HTERT RPE-1 (cell line): Measurements from ENCODE around the gene HEMK1.

Experiments used
- in situ Hi-C: fragments of 300-500 bp; cut with MboI; formaldehyde crosslinking; loops from 4 replicates; pipeline ENCODE4 v1.14.3; 2020; ENCODE audit warnings: low sequenced_read_pairs

Gene HEMK1

GRCh38 chr3:50612234-50612882 lies 43.0 kb downstream of the HEMK1 start:
- in situ Hi-C loops: no loop called here

GRCh38 chr3:50612970-50613846 lies 43.9 kb downstream of the HEMK1 start:
- in situ Hi-C loops: no loop called here

DNA sequence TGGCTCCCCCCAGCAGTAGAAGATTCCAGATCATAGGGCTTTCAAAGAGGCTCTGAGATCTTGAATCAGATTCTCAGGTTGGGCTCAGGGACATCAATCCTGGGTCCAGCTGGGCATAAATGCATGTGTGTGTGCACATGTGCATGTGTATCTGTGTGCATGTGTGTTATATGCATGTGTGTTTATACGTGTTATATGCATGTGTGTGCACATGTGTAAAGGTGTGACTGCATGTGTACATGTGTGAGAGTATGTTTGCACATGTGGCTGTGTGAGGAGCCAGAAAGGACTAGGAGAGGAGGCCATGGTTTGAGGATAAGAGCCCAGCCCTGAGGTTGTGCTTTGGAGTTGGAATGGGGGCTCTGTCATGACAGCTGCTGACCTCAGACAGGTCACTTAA lies 45.9 kb downstream of the HEMK1 start:
- in situ Hi-C loops: no loop called here

DNA sequence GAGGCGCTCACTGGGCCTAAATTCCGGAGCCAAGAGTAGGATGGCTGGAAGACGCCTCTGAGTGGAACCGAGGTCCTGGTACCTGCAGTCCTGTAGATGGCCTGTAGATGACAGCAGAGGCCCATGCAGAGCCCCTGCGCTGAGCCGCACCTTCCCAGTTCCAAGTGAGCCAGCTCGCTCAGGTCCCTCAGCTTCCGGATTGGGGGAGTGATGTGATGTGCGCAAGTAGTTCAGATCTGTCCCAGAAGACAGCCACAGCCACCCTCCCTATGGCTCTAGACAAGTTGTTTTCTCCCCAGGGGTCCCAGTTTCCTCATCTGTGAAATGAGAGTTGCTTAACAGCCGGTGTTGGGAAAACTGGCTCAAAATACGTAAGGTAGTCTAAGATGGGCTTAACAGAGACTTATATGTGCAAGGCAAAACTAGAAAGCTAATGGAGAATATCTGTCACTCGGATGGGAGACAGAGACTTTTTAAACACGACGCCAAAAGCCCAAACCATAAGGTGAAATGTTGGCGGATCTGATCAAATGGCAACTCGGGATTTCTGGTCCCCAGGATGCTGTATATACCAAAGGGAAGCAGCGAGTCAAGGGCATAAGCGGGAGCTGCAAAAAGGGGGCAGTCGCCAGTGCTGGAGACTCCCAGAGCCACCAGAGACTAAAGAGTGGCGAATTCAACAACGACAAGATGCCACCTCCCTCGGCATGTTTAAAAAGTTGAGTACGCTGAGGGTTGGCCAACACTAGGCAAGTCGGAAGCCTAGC lies 46.9 kb downstream of the HEMK1 start:
- in situ Hi-C loops: no loop called here

DNA sequence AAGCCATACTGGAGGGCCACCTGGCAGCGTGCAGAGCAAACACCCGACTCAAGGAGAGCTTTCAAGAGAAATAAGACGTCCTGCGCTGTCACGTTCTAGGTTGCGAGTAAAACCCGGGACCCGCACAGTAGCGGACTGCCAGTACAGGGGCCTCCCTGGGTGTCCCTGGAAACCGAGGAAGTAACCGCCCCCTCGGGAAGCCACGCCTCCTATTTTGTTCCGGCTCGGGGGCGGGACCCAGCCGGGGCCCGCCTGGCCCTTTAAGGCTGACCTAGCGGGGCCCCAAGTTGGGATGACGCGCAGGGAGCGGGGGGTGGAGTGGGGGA lies 47.4 kb downstream of the HEMK1 start:
- in situ Hi-C loops: no loop called here

DNA sequence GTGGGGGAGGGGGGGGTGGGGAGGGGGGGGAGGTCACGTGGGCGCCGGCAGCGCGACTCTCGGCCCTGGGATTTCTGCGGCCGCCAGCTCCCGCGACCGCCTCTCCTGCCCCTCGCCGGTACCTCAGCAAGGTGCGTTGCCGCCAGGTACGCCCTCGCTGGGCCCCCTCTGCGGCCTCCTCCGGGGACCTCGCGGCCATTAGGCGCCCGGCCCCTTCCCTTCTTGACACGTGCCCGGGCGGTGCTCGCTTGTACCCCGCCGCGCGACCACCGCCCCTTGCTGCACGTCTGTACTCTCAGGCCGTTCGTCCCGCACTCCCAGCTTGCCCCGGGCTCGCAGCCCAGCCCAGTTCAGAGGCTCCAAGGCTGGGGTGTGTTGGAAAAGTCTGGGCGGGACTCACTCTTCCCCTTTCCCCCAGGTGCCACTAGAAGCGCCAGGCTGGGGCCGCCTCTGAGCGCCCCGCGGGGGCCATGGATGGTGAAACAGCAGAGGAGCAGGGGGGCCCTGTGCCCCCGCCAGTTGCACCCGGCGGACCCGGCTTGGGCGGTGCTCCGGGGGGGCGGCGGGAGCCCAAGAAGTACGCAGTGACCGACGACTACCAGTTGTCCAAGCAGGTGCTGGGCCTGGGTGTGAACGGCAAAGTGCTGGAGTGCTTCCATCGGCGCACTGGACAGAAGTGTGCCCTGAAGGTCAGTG lies 47.9 kb downstream of the HEMK1 start, which contains the start of gene MAPKAPK3:
MAPKAPK3 (plus strand) TSS at position 56 of the 696 bp plus-strand sequence; CDS start at position 471, 415 bp downstream.
- in situ Hi-C loops: no loop called here

DNA sequence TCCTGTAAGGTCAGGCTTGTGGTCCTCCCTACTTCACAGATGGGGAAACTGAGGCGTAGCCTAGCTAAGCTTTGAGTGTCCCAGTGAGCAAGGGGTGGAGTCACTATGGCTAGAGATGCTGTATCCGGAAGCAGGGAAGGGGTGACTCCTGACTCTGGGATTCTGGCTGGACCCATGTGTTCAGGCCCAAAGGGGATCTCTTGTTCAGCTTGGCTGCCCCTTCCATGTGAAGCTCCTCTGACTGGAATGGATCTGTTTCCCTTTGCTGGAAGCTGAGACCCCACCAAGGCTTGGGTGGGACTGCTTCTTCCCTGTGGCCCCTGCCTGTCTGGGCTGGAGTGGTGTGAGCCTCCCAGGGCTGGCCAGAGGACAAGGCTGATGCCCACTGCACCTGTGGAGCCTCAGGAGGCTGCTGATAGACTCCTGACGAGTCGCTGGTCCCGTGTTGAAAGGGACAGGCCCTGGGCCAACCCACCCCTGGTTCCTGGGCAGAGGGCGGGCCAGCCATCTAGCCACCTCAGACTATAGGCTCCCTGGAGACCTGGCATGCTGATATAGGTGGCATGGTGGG lies 48.7 kb downstream of the HEMK1 start:
- in situ Hi-C loops: no loop called here

GRCh38 chr3:50620420-50620819 lies 51.1 kb downstream of the HEMK1 start:
- in situ Hi-C loops: no loop called here

GRCh38 chr3:50620820-50621219 lies 51.5 kb downstream of the HEMK1 start:
- in situ Hi-C loops: no loop called here

DNA sequence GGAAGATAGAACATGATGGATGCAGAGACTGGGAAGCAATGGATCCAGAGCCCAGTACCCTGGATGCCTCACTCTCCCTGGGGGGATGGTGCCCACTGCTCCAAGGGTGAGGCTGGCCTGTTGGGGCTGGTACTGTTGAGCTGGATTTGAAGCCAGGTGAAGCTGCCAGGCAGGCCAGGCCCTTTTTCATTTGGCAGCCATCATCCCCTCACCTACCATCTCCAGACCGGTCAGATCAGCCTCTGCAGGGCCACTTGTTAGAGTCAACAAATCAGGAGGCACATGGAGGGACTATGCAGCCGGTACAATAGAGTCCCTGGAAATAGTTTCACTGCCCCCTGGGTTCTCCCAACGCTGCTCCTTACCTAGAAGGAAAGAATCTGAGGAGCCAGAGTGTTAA lies 53.6 kb downstream of the HEMK1 start:
- in situ Hi-C loops: no loop called here

- in situ Hi-C loops: no loop called here
These were observed 54.6 kb downstream of the HEMK1 start for GRCh38 chr3:50623840-50624474.

GRCh38 chr3:50624634-50625033 lies 55.3 kb downstream of the HEMK1 start:
- in situ Hi-C loops: no loop called here

- in situ Hi-C loops: no loop called here
These were observed 56.2 kb downstream of the HEMK1 start for GRCh38 chr3:50625231-50626182.

- in situ Hi-C loops: no loop called here
These were observed 57.1 kb downstream of the HEMK1 start for GRCh38 chr3:50626401-50626800.

GRCh38 chr3:50627407-50628051 lies 58.2 kb downstream of the HEMK1 start:
- in situ Hi-C loops: no loop called here

- in situ Hi-C loops: no loop called here
These were observed 59.3 kb downstream of the HEMK1 start for GRCh38 chr3:50628601-50629000.

- in situ Hi-C loops: no loop called here
These were observed 61.1 kb downstream of the HEMK1 start for GRCh38 chr3:50630394-50630793.

DNA sequence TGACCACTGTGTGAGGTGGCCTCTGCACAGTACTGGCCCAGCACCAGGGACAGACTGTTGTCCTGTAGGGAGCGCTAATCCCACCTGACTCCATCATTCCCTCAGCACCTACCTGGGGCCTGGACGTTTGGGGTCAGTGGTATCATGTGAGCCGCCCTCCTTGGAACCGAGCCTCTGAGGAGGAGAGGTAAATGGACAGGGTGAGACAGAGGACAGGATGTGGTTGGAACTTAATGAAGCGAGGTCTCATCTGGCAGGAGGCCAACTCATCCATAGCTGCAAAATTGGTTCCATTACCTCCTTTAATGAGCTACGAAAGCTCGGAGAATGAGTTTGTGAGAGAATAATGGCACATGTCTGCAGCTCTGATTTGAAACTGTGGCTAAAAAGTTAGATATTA lies 61.6 kb downstream of the HEMK1 start:
- in situ Hi-C loops: no loop called here

DNA sequence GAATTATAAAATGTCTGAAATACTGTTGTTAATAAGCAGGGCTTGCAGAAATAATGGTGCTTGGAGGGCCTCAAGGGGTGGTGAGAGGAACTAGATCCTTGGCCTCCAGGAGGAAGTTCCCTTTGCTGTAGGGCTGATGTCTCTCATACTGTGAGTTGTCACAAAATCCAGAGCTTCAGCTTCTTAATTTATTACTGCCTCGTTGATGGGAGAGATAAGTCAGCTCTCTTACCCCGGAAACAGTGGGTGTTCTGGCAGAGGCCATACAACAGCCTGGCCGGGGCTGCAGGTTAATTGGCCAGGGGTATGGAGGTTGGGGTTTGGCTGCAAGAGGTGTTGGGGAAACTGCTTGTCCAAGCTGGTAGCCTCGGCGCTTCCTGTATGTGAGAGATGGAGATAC lies 63.1 kb downstream of the HEMK1 start:
- in situ Hi-C loops: no loop called here
